Right lobe of liver (tissue), 6 donors: ENCODE measurements around the gene ADI1. TPM values are rescaled to one million over a fixed set of nuclear protein-coding genes. Genes with fewer than 3 reads are reported as not detected.
A peak's percentile ranks its signal among the peaks of the same experiment; 100 is the strongest.

Experiments used
- ATAC-seq, 4 donors: fragments of 200-7000 bp; cut with Tn5 transposase; one replicate each; pipeline ENCODE4 v1.9.1; 2020; ENCODE audit warnings: mild to moderate bottlenecking in 4 of 4, moderate library complexity in 4 of 4
- DNase-seq, 3 donors: peaks; one replicate each; pipeline ENCODE4 v3.0.0-alpha.2; 2020
- H3K27ac ChIP-seq, 3 donors: fragments of 200-600 bp; one replicate each; pipeline ENCODE4 v1.8.0; 2022
- H3K27me3 ChIP-seq, 2 donors: fragments of 200-600 bp; one replicate each; pipeline ENCODE4 v1.8.0; 2022
- H3K36me3 ChIP-seq, 4 donors: fragments of 200-600 bp; sonication (generic) in 1 of 4; one replicate each; pipeline versions ENCODE4 v1.5.1 to v1.8.0; 2017 to 2022; ENCODE audit warnings: control low read depth in 1 of 4
- H3K4me1 ChIP-seq, 4 donors: fragments of 200-600 bp; sonication (generic) in 1 of 4; one replicate each; pipeline versions ENCODE4 v1.5.1 to v1.8.0; 2017 to 2022; ENCODE audit warnings: control low read depth in 1 of 4
- H3K4me3 ChIP-seq, 3 donors: fragments of 200-600 bp; one replicate each; pipeline ENCODE4 v1.8.0; 2022
- H3K9me3 ChIP-seq, 4 donors: fragments of 200-600 bp; sonication (generic) in 1 of 4; one replicate each; pipeline versions ENCODE4 v1.5.1 to v1.8.0; 2017 to 2022; ENCODE audit warnings: control low read depth in 1 of 4
- POLR2A ChIP-seq: fragments of 450-650 bp; IDR thresholded peaks from one replicate; pipeline ENCODE4 v1.6.1; 2017; ENCODE audit warnings: antibody characterized with exemption, mild to moderate bottlenecking
- WGBS: methylation state at CpG from one replicate; pipeline ENCODE4 v1.1.6; 2018; ENCODE audit warnings: low coverage, low lambda C conversion rate; ENCODE audit not compliant: insufficient coverage; ENCODE audit errors: missing lambda C conversion rate; 5-methylcytosine and 5-hydroxymethylcytosine counted together
- intact Hi-C, 2 donors: fragments of 100-400 bp; cut with DNase I; formaldehyde crosslinking; loops; one replicate each; pipeline versions ENCODE4 v1.11.2 to v1.14.1; 2022
- total RNA-seq, 6 experiments: library from RNA; depleted of rRNA in 2 of 6; stranded (reverse); fragments of >200 nt in 2 of 6; fragmentation: NEBNext Ultra II Directional in 3 of 6; extraction: Animal tissue kit (Norgen Biotek cat#: 25700) in 3 of 6; gene quantifications; one replicate each; pipeline versions ENCODE4 v1.1.0 to v1.2.4, GENCODE V29; 2016 to 2023
- TF ChIP-seq, protein P1 (sequence below), 4 donors: fragments of 200-600 bp in 3 of 4; fragments of 450-650 bp in 1 of 4; IDR thresholded peaks; one replicate each; pipeline versions ENCODE4 v1.5.1 to v1.8.0; 2016 to 2022; ENCODE audit warnings: antibody characterized with exemption in 4 of 4, mild to moderate bottlenecking in 2 of 4
- donor health status: DM: no; HTN: yes; CAD: no.
- donor health status: DM: no; HTN: no; CAD: no.
- donor health status: DM: no; HTN: no; CAD: no.
- donor health status: DM: no; HTN: yes; CAD: no.
- donor health status: DM: no; HTN: yes; CAD: no.

Gene ADI1
- total RNA-seq, 6 experiments from 2014 or later: 165 to 470 (median 246) TPM

DNA sequence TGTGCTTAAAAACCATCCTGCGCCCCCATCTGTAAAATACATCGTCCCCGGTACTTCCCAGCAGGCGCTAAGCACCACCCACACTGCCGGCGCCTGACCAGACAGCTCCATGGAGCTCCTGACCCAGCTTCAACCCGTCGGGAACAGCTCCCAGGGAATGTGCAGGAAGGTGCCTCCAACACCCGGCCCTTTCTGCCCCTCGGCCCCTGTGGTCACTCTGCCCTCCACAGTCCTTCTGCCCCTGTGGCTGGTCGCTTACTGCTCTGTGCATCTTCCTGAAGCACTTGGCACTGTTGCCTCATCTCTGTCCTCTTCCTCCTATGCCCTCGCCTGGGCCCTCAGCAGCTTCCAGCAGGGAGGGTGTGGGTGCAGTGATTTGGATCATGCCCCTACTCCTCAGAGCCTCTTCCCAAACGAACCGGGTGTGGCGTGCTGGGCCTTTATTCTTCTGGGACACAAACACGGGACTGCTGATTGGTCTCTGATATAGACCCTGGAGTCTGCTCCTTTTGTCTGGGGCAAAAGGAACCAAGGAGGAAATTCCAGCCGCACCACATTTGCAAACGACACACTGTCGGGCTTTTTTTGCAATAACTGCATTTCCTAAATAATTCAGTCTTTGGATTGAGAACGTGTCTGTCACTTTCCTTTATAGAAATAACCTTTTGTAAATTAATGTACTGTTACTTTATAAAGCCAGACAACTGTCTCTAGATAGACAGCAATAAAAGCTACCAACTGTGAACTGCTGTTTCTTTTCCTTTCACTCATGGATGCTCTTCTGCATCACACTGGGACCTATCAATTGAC, 65.9 kb downstream of the ADI1 start:
- H3K36me3 ChIP-seq: peaks cover 0 to 16% (median 6%) of the 10 kb centered on the region in 4 donors
- H3K4me1 ChIP-seq: no peaks in the 10 kb centered on the region
- WGBS: 69% methylated on average over 9 of the region's 20 CpGs
- no peaks in the 10 kb centered on the region for H3K27me3 ChIP-seq
- ATAC-seq: peak in 2 of 4 donors; percentile 20 to 25
- DNase-seq: no peak
- no peaks in the 10 kb centered on the region for H3K9me3 ChIP-seq
- no peak overlapping the region for H3K4me3 ChIP-seq
- H3K27ac ChIP-seq: no peak overlapping the region
- TF ChIP-seq, protein P1, sequence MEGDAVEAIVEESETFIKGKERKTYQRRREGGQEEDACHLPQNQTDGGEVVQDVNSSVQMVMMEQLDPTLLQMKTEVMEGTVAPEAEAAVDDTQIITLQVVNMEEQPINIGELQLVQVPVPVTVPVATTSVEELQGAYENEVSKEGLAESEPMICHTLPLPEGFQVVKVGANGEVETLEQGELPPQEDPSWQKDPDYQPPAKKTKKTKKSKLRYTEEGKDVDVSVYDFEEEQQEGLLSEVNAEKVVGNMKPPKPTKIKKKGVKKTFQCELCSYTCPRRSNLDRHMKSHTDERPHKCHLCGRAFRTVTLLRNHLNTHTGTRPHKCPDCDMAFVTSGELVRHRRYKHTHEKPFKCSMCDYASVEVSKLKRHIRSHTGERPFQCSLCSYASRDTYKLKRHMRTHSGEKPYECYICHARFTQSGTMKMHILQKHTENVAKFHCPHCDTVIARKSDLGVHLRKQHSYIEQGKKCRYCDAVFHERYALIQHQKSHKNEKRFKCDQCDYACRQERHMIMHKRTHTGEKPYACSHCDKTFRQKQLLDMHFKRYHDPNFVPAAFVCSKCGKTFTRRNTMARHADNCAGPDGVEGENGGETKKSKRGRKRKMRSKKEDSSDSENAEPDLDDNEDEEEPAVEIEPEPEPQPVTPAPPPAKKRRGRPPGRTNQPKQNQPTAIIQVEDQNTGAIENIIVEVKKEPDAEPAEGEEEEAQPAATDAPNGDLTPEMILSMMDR (IDR thresholded peaks at IDR 0.05): no peak
- TF ChIP-seq POLR2A: no peak
- intact Hi-C loops: no loop called here

DNA sequence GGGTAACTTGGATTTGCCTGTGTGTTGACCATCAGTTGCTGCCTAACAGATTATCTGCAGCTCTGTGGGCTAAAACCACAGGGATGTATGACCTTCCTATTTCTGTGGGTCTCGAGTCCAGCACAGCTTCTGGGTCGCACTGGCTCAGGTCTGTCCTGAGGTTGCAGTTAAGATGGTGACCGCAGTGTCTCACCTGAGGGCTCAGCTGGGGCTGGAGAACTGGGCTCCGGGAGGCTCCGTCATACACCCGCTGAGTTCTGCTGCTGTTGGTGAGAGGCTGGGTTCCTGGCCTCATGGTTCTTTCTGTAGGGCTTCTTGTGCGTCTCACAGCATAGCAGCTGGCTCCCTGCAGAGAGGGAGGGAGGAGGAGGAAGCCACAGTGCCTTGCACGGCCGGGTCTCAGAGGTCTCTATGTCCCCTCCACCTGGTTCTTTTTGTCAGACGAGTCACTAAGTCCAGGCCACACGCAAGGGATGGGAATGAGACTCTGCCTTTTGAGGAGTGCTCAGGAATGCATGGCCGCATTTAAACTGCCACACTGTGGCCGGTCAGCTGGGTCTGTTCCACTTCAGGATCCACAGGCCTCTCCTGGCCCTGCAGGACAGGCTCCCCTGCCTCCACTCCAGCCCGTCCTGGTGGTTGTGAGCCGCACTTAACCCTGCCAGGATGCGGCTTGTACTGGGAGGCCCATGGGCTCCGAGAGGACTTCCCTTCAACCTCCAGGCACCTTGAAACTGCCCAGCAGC, 67.2 kb downstream of the ADI1 start:
- H3K4me1 ChIP-seq: no peaks in the 10 kb centered on the region
- no peak overlapping the region for H3K27ac ChIP-seq
- DNase-seq (no peak), ATAC-seq (no peak)
- WGBS: 100% methylated on average over 4 of the region's 17 CpGs
- no peak for TF ChIP-seq POLR2A
- TF ChIP-seq, protein P1 (IDR thresholded peaks at IDR 0.05): no peak
- intact Hi-C loops: no loop called here
- peaks cover 0 to 5% (median 2%) of the 10 kb centered on the region in 4 donors for H3K36me3 ChIP-seq
- H3K4me3 ChIP-seq: no peak overlapping the region
- no peaks in the 10 kb centered on the region for H3K9me3 ChIP-seq
- no peaks in the 10 kb centered on the region for H3K27me3 ChIP-seq

DNA sequence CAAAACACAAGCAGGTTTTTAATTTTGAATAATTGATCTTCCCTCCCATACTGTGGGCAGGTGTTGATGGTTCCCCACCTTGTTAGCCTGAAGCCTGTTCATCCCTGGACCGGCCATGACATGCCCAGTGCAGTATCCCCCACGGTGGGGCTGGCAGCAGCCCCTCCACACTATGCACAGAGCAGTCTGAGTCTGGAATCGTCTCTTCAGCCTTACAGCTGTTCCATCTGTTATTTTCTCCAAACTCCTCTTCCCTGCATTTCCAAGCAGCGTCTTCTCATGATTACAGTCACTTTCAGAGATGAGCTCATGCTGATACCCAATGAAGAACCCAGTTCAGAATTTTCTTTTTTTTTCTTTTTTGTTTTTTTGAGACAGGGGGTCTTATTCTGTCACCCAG, 68.2 kb downstream of the ADI1 start:
- intact Hi-C loops: no loop called here
- ATAC-seq: no peak
- Histone ChIP-seq H3K4me3 (no peak overlapping the region), H3K27me3 (no peaks in the 10 kb centered on the region), H3K36me3 (peaks cover 0 to 10% (median 4%) of the 10 kb centered on the region in 4 donors), H3K27ac (no peak overlapping the region), H3K4me1 (no peaks in the 10 kb centered on the region), H3K9me3 (no peaks in the 10 kb centered on the region)
- TF ChIP-seq, protein P1 (IDR thresholded peaks at IDR 0.05): no peak
- no peak for TF ChIP-seq POLR2A
- no peak for DNase-seq
- WGBS: 88% methylated on average over 4 of the region's 4 CpGs

DNA sequence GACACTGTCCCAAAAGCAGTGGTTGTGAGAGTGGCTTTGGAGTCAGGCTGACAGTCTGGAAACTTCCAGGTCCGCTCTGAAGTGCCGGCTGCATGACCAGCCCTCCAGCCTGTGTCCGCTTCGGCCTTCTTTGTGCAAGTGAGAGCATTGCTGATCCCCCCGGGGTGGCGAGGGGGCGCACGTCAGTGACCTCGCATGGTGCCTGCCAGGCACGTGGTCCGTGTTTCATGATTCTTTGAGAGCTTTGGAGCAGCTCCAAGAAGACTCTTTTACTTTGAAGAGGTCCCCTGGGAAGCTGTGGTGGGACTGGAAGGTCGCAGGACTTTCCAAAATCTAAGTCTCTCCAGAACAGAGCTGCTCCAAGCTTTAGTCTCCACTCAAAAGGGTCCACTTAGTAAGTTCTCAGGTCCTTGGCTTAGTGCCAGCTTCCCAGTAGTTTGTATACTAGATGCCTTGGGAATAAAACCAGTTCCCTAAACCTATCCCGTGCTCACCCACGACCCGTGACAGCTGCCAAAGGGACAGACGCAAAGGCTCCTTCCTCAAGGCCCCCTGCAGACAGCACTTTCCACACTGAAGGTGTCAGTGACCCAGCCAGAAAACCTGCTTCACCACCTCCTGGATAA, 68.8 kb downstream of the ADI1 start:
- H3K9me3 ChIP-seq: no peaks in the 10 kb centered on the region
- no peaks in the 10 kb centered on the region for H3K4me1 ChIP-seq
- intact Hi-C loops: no loop called here
- no peaks in the 10 kb centered on the region for H3K27me3 ChIP-seq
- WGBS: no CpG with 5 or more reads among the region's 16 CpGs
- H3K36me3 ChIP-seq: peaks cover 0 to 10% (median 7%) of the 10 kb centered on the region in 4 donors
- H3K27ac ChIP-seq: no peak overlapping the region
- no peak for TF ChIP-seq POLR2A
- TF ChIP-seq, protein P1 (IDR thresholded peaks at IDR 0.05): no peak
- H3K4me3 ChIP-seq: no peak overlapping the region
- DNase-seq (no peak), ATAC-seq (no peak)
